SK-N-SH treated with all-trans-retinoic acid at 6 μM for 48 hours (cell line): ENCODE data around the gene LYPLAL1.

Experiments used
- ATAC-seq: fragments of 200-7000 bp; cut with Tn5 transposase; 3 replicates; pipeline ENCODE4 v1.9.1; 2020; ENCODE audit warnings: mild to moderate bottlenecking, moderate library complexity
- BACH2 ChIP-seq: fragments of 250-450 bp; sonication (Bioruptor Pico); IDR thresholded peaks from 2 replicates; pipeline ENCODE4 v1.9.0; 2021; ENCODE audit warnings: mild to moderate bottlenecking, borderline replicate concordance
- CSDC2 ChIP-seq: fragments of 250-450 bp; sonication (Bioruptor Pico); IDR thresholded peaks from 2 replicates; pipeline ENCODE4 v1.5.0; 2020; ENCODE audit warnings: mild to moderate bottlenecking, moderate library complexity
- ESRRG ChIP-seq: fragments of 250-450 bp; sonication (Bioruptor Pico); IDR thresholded peaks from 2 replicates; pipeline ENCODE4 v1.6.1; 2021; ENCODE audit warnings: mild to moderate bottlenecking
- GLIS3 ChIP-seq: fragments of 250-450 bp; sonication (Bioruptor Pico); IDR thresholded peaks from 2 replicates; pipeline ENCODE4 v1.5.0; 2020; ENCODE audit warnings: mild to moderate bottlenecking, moderate library complexity
- ISL1 ChIP-seq: fragments of 250-450 bp; sonication (Bioruptor Pico); IDR thresholded peaks from 2 replicates; pipeline ENCODE4 v2.1.2; 2022; ENCODE audit warnings: mild to moderate bottlenecking, moderate library complexity
- OSR1 ChIP-seq: fragments of 250-450 bp; sonication (Bioruptor Pico); IDR thresholded peaks from 2 replicates; pipeline ENCODE4 v1.8.0; 2022; ENCODE audit warnings: moderate library complexity, mild to moderate bottlenecking, inconsistent platforms
- PPARA ChIP-seq: fragments of 250-450 bp; sonication (Bioruptor Pico); IDR thresholded peaks from 2 replicates; pipeline ENCODE4 v1.5.0; 2020; ENCODE audit warnings: mild to moderate bottlenecking, borderline replicate concordance
- RARB ChIP-seq: fragments of 250-450 bp; sonication (Bioruptor Pico); IDR thresholded peaks from 2 replicates; pipeline ENCODE4 v1.8.0; 2021; ENCODE audit warnings: mild to moderate bottlenecking, moderate library complexity
- SNAI2 ChIP-seq: fragments of 250-450 bp; sonication (Bioruptor Pico); IDR thresholded peaks from 2 replicates; pipeline ENCODE4 v1.5.0; 2020; ENCODE audit warnings: mild to moderate bottlenecking, moderate library complexity
- TCF4 ChIP-seq: fragments of 250-450 bp; sonication (Bioruptor Pico); IDR thresholded peaks from 2 replicates; pipeline ENCODE4 v1.8.0; 2021; ENCODE audit warnings: mild to moderate bottlenecking, moderate library complexity, borderline replicate concordance
- TOX ChIP-seq: fragments of 250-450 bp; sonication (Bioruptor Pico); IDR thresholded peaks from 2 replicates; pipeline ENCODE4 v1.8.0; 2021; ENCODE audit warnings: mild to moderate bottlenecking, moderate library complexity, borderline replicate concordance
- ZC3H10 ChIP-seq: fragments of 250-450 bp; sonication (Bioruptor Pico); IDR thresholded peaks from 2 replicates; pipeline ENCODE4 v1.5.1; 2021; ENCODE audit warnings: mild to moderate bottlenecking, moderate library complexity
- ZFP3 ChIP-seq: fragments of 250-450 bp; sonication (Bioruptor Pico); IDR thresholded peaks from 2 replicates; pipeline ENCODE4 v1.5.0; 2020; ENCODE audit warnings: mild to moderate bottlenecking, moderate library complexity
- ZNF565 ChIP-seq: fragments of 450-650 bp; formaldehyde crosslinking; conservative IDR thresholded peaks from 2 replicates; pipeline ENCODE4 v1.5.0; 2020; ENCODE audit warnings: low read depth, mild to moderate bottlenecking, moderate library complexity
- ZNF70 ChIP-seq: fragments of 450-650 bp; formaldehyde crosslinking; IDR thresholded peaks from 2 replicates; pipeline ENCODE4 v1.5.0; 2020; ENCODE audit warnings: mild to moderate bottlenecking, moderate library complexity
- ZNF8 ChIP-seq: fragments of 450-650 bp; formaldehyde crosslinking; IDR thresholded peaks from 2 replicates; pipeline ENCODE4 v1.5.0; 2020; ENCODE audit warnings: mild to moderate bottlenecking, moderate library complexity
- TF ChIP-seq, protein P1 (sequence below): fragments of 250-450 bp; sonication (Bioruptor Pico); IDR thresholded peaks from 2 replicates; pipeline ENCODE4 v1.5.0; 2020; ENCODE audit warnings: mild to moderate bottlenecking, moderate library complexity
- TF ChIP-seq, protein P2 (sequence below): fragments of 250-450 bp; sonication (Bioruptor Pico); IDR thresholded peaks from 2 replicates; pipeline ENCODE4 v1.5.1; 2021; ENCODE audit warnings: mild to moderate bottlenecking, moderate library complexity
- TF ChIP-seq, protein P3 (sequence below): fragments of 250-450 bp; sonication (Bioruptor Pico); IDR thresholded peaks from 2 replicates; pipeline ENCODE4 v1.5.1; 2020; ENCODE audit warnings: low read depth, mild to moderate bottlenecking, moderate library complexity
- TF ChIP-seq, protein P4 (sequence below): fragments of 250-450 bp; sonication (Bioruptor Pico); IDR thresholded peaks from 2 replicates; pipeline ENCODE4 v1.8.0; 2021; ENCODE audit warnings: low read depth, mild to moderate bottlenecking, moderate library complexity, borderline replicate concordance
- TF ChIP-seq, protein P5 (sequence below): fragments of 250-450 bp; sonication (Bioruptor Pico); IDR thresholded peaks from 2 replicates; pipeline ENCODE4 v1.8.0; 2020; ENCODE audit warnings: mild to moderate bottlenecking, moderate library complexity, borderline replicate concordance

Gene LYPLAL1

DNA sequence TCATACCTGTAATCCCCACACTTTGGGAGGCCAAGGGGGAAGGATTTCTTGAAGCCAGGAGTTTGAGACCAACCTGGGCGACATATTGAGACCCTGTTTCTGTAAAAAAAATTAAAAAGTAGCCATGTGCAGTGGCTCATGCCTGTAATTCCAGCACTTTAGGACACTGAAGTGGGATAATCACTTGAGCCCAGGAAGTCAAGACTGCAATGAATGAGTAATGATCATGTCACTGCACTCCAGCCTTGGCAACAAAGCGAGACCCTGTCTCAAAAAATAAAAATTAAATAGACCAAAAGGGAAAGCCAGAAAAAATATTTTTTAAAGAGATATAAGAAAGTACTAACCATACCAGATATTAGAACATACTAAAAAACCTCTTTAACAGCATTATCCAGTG, 44.7 kb upstream of the LYPLAL1 start:
- ATAC-seq = no peak
- TF ChIP-seq CSDC2 (CRISPR knock-in tag) = no peak
- TF ChIP-seq, protein P1, sequence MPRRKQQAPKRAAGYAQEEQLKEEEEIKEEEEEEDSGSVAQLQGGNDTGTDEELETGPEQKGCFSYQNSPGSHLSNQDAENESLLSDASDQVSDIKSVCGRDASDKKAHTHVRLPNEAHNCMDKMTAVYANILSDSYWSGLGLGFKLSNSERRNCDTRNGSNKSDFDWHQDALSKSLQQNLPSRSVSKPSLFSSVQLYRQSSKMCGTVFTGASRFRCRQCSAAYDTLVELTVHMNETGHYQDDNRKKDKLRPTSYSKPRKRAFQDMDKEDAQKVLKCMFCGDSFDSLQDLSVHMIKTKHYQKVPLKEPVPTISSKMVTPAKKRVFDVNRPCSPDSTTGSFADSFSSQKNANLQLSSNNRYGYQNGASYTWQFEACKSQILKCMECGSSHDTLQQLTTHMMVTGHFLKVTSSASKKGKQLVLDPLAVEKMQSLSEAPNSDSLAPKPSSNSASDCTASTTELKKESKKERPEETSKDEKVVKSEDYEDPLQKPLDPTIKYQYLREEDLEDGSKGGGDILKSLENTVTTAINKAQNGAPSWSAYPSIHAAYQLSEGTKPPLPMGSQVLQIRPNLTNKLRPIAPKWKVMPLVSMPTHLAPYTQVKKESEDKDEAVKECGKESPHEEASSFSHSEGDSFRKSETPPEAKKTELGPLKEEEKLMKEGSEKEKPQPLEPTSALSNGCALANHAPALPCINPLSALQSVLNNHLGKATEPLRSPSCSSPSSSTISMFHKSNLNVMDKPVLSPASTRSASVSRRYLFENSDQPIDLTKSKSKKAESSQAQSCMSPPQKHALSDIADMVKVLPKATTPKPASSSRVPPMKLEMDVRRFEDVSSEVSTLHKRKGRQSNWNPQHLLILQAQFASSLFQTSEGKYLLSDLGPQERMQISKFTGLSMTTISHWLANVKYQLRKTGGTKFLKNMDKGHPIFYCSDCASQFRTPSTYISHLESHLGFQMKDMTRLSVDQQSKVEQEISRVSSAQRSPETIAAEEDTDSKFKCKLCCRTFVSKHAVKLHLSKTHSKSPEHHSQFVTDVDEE (CRISPR knock-in tag) = no peak
- TF ChIP-seq, protein P2, sequence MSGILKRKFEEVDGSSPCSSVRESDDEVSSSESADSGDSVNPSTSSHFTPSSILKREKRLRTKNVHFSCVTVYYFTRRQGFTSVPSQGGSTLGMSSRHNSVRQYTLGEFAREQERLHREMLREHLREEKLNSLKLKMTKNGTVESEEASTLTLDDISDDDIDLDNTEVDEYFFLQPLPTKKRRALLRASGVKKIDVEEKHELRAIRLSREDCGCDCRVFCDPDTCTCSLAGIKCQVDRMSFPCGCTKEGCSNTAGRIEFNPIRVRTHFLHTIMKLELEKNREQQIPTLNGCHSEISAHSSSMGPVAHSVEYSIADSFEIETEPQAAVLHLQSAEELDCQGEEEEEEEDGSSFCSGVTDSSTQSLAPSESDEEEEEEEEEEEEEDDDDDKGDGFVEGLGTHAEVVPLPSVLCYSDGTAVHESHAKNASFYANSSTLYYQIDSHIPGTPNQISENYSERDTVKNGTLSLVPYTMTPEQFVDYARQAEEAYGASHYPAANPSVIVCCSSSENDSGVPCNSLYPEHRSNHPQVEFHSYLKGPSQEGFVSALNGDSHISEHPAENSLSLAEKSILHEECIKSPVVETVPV (CRISPR knock-in tag) = no peak
- TF ChIP-seq OSR1 (CRISPR knock-in tag) = no peak
- TF ChIP-seq TCF4 (CRISPR knock-in tag) = no peak
- TF ChIP-seq ZNF70 = no peak
- no peak for TF ChIP-seq ESRRG (CRISPR knock-in tag)
- no peak for TF ChIP-seq ZNF565 (CRISPR knock-in tag)
- TF ChIP-seq TOX (CRISPR knock-in tag) = no peak
- no peak for TF ChIP-seq ZC3H10 (CRISPR knock-in tag)
- TF ChIP-seq RARB = no peak
- no peak for TF ChIP-seq ISL1 (CRISPR knock-in tag)
- TF ChIP-seq, protein P3, sequence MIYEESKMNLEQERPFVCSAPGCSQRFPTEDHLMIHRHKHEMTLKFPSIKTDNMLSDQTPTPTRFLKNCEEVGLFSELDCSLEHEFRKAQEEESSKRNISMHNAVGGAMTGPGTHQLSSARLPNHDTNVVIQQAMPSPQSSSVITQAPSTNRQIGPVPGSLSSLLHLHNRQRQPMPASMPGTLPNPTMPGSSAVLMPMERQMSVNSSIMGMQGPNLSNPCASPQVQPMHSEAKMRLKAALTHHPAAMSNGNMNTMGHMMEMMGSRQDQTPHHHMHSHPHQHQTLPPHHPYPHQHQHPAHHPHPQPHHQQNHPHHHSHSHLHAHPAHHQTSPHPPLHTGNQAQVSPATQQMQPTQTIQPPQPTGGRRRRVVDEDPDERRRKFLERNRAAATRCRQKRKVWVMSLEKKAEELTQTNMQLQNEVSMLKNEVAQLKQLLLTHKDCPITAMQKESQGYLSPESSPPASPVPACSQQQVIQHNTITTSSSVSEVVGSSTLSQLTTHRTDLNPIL (CRISPR knock-in tag) = no peak
- TF ChIP-seq ZFP3 = no peak

DNA sequence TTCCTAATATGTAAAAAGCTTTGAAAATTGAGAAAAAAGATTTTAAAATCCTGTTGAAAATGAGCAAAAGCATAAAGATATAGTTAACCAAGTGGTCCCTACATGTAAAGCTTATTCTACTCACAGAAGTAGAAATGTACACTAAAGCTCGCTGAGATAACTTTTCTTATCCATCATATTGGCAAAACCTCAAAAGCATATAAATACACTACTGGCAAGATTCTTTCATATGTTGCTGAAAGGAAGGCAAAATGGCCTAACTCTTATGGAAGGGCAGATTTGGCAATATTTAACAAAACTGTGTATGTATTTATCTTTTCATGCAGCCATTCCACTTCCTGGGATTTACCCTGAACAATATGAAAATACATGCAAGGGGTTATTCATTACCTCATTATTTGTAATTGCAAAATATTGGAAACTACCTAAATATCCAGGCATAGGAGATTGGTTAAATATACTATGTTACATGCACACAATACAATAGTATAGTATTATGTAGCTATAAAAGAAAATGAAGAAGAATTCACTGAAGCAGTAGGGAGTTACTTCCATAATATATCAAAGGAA, 43.2 kb upstream of the LYPLAL1 start:
- ATAC-seq = no peak
- TF ChIP-seq SNAI2 (CRISPR knock-in tag) (no peak), RARB (no peak), OSR1 (CRISPR knock-in tag) (no peak), PPARA (CRISPR knock-in tag) (no peak)
- TF ChIP-seq, protein P4, sequence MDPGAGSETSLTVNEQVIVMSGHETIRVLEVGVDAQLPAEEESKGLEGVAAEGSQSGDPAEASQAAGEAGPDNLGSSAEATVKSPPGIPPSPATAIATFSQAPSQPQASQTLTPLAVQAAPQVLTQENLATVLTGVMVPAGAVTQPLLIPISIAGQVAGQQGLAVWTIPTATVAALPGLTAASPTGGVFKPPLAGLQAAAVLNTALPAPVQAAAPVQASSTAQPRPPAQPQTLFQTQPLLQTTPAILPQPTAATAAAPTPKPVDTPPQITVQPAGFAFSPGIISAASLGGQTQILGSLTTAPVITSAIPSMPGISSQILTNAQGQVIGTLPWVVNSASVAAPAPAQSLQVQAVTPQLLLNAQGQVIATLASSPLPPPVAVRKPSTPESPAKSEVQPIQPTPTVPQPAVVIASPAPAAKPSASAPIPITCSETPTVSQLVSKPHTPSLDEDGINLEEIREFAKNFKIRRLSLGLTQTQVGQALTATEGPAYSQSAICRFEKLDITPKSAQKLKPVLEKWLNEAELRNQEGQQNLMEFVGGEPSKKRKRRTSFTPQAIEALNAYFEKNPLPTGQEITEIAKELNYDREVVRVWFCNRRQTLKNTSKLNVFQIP = no peak

DNA sequence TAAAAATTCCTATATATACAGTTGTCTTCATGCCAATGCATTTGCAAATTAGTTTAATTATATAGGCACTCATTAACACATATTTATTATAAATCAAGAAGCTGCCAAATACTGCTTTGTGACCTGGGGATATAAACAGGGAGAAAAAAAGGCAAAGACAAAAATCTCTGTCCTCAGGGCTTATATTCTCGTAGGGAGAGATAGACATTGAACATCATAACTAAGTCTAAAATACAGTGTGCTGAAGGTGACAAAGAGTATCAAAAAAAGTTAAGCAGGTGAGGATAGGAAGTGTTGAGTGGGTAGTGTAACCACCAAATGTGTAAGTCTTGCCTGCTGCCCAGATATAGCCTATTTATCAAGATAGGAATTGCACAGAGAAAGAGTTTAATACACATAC, 40.7 kb upstream of the LYPLAL1 start:
- ATAC-seq = no peak
- TF ChIP-seq GLIS3 (CRISPR knock-in tag) (no peak), ISL1 (CRISPR knock-in tag) (no peak), PPARA (CRISPR knock-in tag) (no peak), ESRRG (CRISPR knock-in tag) (no peak), ZNF8 (CRISPR knock-in tag) (no peak), TOX (CRISPR knock-in tag) (no peak)
- TF ChIP-seq, protein P5, sequence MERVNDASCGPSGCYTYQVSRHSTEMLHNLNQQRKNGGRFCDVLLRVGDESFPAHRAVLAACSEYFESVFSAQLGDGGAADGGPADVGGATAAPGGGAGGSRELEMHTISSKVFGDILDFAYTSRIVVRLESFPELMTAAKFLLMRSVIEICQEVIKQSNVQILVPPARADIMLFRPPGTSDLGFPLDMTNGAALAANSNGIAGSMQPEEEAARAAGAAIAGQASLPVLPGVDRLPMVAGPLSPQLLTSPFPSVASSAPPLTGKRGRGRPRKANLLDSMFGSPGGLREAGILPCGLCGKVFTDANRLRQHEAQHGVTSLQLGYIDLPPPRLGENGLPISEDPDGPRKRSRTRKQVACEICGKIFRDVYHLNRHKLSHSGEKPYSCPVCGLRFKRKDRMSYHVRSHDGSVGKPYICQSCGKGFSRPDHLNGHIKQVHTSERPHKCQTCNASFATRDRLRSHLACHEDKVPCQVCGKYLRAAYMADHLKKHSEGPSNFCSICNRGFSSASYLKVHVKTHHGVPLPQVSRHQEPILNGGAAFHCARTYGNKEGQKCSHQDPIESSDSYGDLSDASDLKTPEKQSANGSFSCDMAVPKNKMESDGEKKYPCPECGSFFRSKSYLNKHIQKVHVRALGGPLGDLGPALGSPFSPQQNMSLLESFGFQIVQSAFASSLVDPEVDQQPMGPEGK (CRISPR knock-in tag) = no peak

DNA sequence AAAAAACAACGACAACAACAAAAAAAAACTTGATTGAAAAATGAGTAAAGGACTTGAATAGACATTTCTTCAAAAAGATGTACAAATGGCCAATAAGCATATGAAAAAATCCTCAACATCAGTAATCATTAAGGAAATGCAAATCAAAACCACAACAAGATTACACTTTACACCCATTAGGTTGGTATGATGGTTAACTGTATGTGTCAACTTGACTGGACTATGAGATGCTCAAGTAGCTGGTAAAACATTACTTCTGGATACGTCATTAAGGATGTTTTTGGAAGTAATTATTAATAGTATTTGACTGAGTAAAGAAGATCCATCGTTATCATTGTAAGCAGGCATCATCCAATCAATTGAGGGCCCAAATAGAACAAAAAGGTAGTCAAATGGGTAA, 34.9 kb upstream of the LYPLAL1 start:
- ATAC-seq = no peak
- TF ChIP-seq ZNF8 (CRISPR knock-in tag) (no peak), BACH2 (no peak), OSR1 (CRISPR knock-in tag) (no peak)
- TF ChIP-seq, protein P3 (CRISPR knock-in tag) = no peak
